ENCODE measurements around the gene PLEKHA6.

PLEKHA6 gene

GRCh38 chr1:204227996-204228785 lies 131.5 kb downstream of the PLEKHA6 start:
- no peak for DNase-seq

GRCh38 chr1:204227351-204227750 lies 132.4 kb downstream of the PLEKHA6 start:
- no peak for DNase-seq

GRCh38 chr1:204225841-204226735 lies 133.6 kb downstream of the PLEKHA6 start:
- DNase-seq, result no peak

GRCh38 chr1:204224655-204225054 lies 135.1 kb downstream of the PLEKHA6 start:
- no peak for DNase-seq

GRCh38 chr1:204223129-204223860 lies 136.4 kb downstream of the PLEKHA6 start:
- DNase-seq, result no peak

- no peak for DNase-seq
These were observed 137.0 kb downstream of the PLEKHA6 start for GRCh38 chr1:204222764-204223055.

- DNase-seq, result no peak
These were observed 137.5 kb downstream of the PLEKHA6 start for GRCh38 chr1:204222006-204222763.

- DNase-seq, result no peak
These were observed 138.5 kb downstream of the PLEKHA6 start for GRCh38 chr1:204221271-204221670.

GRCh38 chr1:204219971-204220616 lies 139.6 kb downstream of the PLEKHA6 start:
- DNase-seq, result no peak

GRCh38 chr1:204218552-204218951 lies 141.2 kb downstream of the PLEKHA6 start:
- no peak for DNase-seq

- no peak for DNase-seq
These were observed 142.1 kb downstream of the PLEKHA6 start for GRCh38 chr1:204217648-204218000.

- no peak for DNase-seq
These were observed 142.7 kb downstream of the PLEKHA6 start for GRCh38 chr1:204216880-204217647.

- no peak for DNase-seq
These were observed 143.5 kb downstream of the PLEKHA6 start for GRCh38 chr1:204216236-204216635.

- DNase-seq, result peak; percentile 7
These were observed 145.8 kb downstream of the PLEKHA6 start, which contains the start of gene GOLT1A for GRCh38 chr1:204213668-204214662. Gene GOLT1A, minus strand, starts transcription at chr1:204213988. Its CDS starts 82 bp downstream, at chr1:204213906.

- no peak for DNase-seq
These were observed 147.0 kb downstream of the PLEKHA6 start for GRCh38 chr1:204212715-204213114.

- no peak for DNase-seq
These were observed 148.7 kb downstream of the PLEKHA6 start for GRCh38 chr1:204211046-204211445.

GRCh38 chr1:204207136-204207616 lies 152.6 kb downstream of the PLEKHA6 start:
- no peak for DNase-seq

- DNase-seq, result no peak
These were observed 153.6 kb downstream of the PLEKHA6 start for GRCh38 chr1:204206121-204206520.

- DNase-seq, result no peak
These were observed 154.2 kb downstream of the PLEKHA6 start for GRCh38 chr1:204205486-204205885.

GRCh38 chr1:204204944-204205343 lies 154.8 kb downstream of the PLEKHA6 start:
- no peak for DNase-seq

Data from NCI-H1417 treated with DMSO at 0.1 percent for 48 hours (cell line).